GM23338 (cell line): Measurements from ENCODE around the gene SCG3. TPM values are rescaled to one million over a fixed set of nuclear protein-coding genes. Genes with fewer than 3 reads are reported as not detected.

Experiments
- ATAC-seq: fragments of 200-7000 bp; cut with Tn5 transposase; 3 replicates; pipeline ENCODE4 v1.9.1; 2020
- DNase-seq: peaks from one replicate; pipeline ENCODE4 v3.0.0-alpha.2; 2015; ENCODE audit warnings: low spot score
- H2AFZ ChIP-seq: fragments of 200-600 bp; sonication (generic); 2 replicates; pipeline ENCODE4 v1.8.0; 2016; ENCODE audit warnings: antibody characterized with exemption, mild to moderate bottlenecking, moderate library complexity
- H3F3A ChIP-seq: fragments of 200-600 bp; sonication (generic); replicated peaks from 2 replicates; pipeline ENCODE4 v1.8.0; 2017; ENCODE audit warnings: antibody characterized with exemption, mixed run types, low read depth
- H3K27ac ChIP-seq: fragments of 200-600 bp; sonication (generic); 2 replicates; pipeline ENCODE4 v1.6.1; 2016; ENCODE audit warnings: low read depth
- H3K27me3 ChIP-seq: fragments of 200-600 bp; sonication (generic); 2 replicates; pipeline ENCODE4 v1.8.0; 2016; ENCODE audit warnings: mild to moderate bottlenecking, mixed run types, moderate library complexity; ENCODE audit not compliant: insufficient read depth
- H3K36me3 ChIP-seq: fragments of 200-600 bp; sonication (generic); 2 replicates; pipeline ENCODE4 v1.8.0; 2016; ENCODE audit warnings: mild to moderate bottlenecking; ENCODE audit not compliant: insufficient read depth
- H3K4me1 ChIP-seq: fragments of 200-600 bp; sonication (generic); 2 replicates; pipeline ENCODE4 v1.8.0; 2016; ENCODE audit warnings: mild to moderate bottlenecking, moderate library complexity; ENCODE audit not compliant: insufficient read depth
- H3K4me2 ChIP-seq: fragments of 200-600 bp; sonication (generic); 2 replicates; pipeline ENCODE4 v1.7.1; 2017; ENCODE audit warnings: mixed run types
- H3K4me3 ChIP-seq: fragments of 200-600 bp; sonication (generic); 2 replicates; pipeline ENCODE4 v1.6.1; 2016; ENCODE audit warnings: mixed run types
- H3K79me2 ChIP-seq: fragments of 200-600 bp; sonication (generic); replicated peaks from 2 replicates; pipeline ENCODE4 v1.8.0; 2017; ENCODE audit warnings: mild to moderate bottlenecking; ENCODE audit not compliant: insufficient read depth
- H3K9me2 ChIP-seq: fragments of 200-600 bp; sonication (generic); 2 replicates; pipeline ENCODE4 v1.8.0; 2017; ENCODE audit not compliant: insufficient read depth
- H4K20me1 ChIP-seq: fragments of 200-600 bp; sonication (generic); replicated peaks from 2 replicates; pipeline ENCODE4 v1.8.0; 2017; ENCODE audit warnings: mild to moderate bottlenecking; ENCODE audit not compliant: insufficient read depth
- H3K27ac Mint-ChIP-seq: 2 replicates; pipeline ENCODE4 v1.8.0; 2020; ENCODE audit warnings: inconsistent platforms, mild to moderate bottlenecking, moderate library complexity, mixed read lengths
- H3K27me3 Mint-ChIP-seq: 3 replicates; pipeline ENCODE4 v1.8.0; 2022; ENCODE audit warnings: low read depth, mild to moderate bottlenecking, moderate library complexity, mixed read lengths, inconsistent platforms; ENCODE audit not compliant: insufficient read depth, poor library complexity
- H3K36me3 Mint-ChIP-seq: 3 replicates; pipeline ENCODE4 v1.8.0; 2021; ENCODE audit warnings: low read depth, mild to moderate bottlenecking, inconsistent platforms, moderate library complexity, mixed read lengths
- H3K4me1 Mint-ChIP-seq: 3 replicates; pipeline ENCODE4 v1.8.0; 2020; ENCODE audit warnings: mild to moderate bottlenecking, inconsistent platforms, mixed read lengths
- H3K4me3 Mint-ChIP-seq: 3 replicates; pipeline ENCODE4 v1.8.0; 2021; ENCODE audit warnings: moderate library complexity, mild to moderate bottlenecking, inconsistent platforms, mixed read lengths
- H3K9me3 Mint-ChIP-seq: 3 replicates; pipeline ENCODE4 v1.8.0; 2020; ENCODE audit warnings: moderate library complexity, mild to moderate bottlenecking, inconsistent platforms, mixed read lengths
- CREB1 ChIP-seq: fragments of 250-450 bp; sonication (Bioruptor Pico); IDR thresholded peaks from 2 replicates; pipeline ENCODE4 v1.5.0; 2020; ENCODE audit warnings: low read depth, mild to moderate bottlenecking, moderate library complexity
- CTCF ChIP-seq, 2 experiments: fragments of 200-600 bp in 1 of 2; sonication (generic) in 1 of 2; conservative IDR thresholded peaks; 2 replicates each; pipeline versions ENCODE4 v1.5.1 to v1.6.1; 2016 to 2017; ENCODE audit warnings: antibody characterized with exemption in 2 of 2, low read depth in 2 of 2, mild to moderate bottlenecking in 2 of 2, moderate library complexity in 1 of 2
- ETS1 ChIP-seq: IDR thresholded peaks from 2 replicates; pipeline ENCODE4 v1.6.1; 2016; ENCODE audit warnings: antibody characterized with exemption
- EZH2 ChIP-seq: fragments of 200-600 bp; sonication (generic); IDR thresholded peaks from one replicate; pipeline ENCODE4 v1.8.0; 2017; ENCODE audit warnings: antibody characterized with exemption, mild to moderate bottlenecking, low read depth; ENCODE audit not compliant: unreplicated experiment
- EZH2phosphoT487 ChIP-seq: fragments of 200-600 bp; sonication (generic); IDR thresholded peaks from one replicate; pipeline ENCODE4 v1.8.1; 2018; ENCODE audit warnings: antibody characterized with exemption; ENCODE audit not compliant: unreplicated experiment
- JUNB ChIP-seq: IDR thresholded peaks from one replicate; pipeline ENCODE4 v1.6.1; 2016; ENCODE audit warnings: antibody characterized with exemption; ENCODE audit not compliant: unreplicated experiment
- NANOG ChIP-seq: IDR thresholded peaks from 2 replicates; pipeline ENCODE4 v1.6.1; 2016; ENCODE audit warnings: antibody characterized with exemption, borderline replicate concordance
- POLR2AphosphoS5 ChIP-seq: IDR thresholded peaks from 2 replicates; pipeline ENCODE4 v1.6.1; 2016; ENCODE audit warnings: antibody characterized with exemption, low read depth
- REST ChIP-seq: IDR thresholded peaks from one replicate; pipeline ENCODE4 v1.6.1; 2018; ENCODE audit warnings: antibody characterized with exemption; ENCODE audit not compliant: unreplicated experiment
- STAT1 ChIP-seq: IDR thresholded peaks from one replicate; pipeline ENCODE4 v1.6.1; 2016; ENCODE audit warnings: antibody characterized with exemption; ENCODE audit not compliant: unreplicated experiment
- ZNF114 ChIP-seq: fragments of 250-450 bp; sonication (Bioruptor Pico); IDR thresholded peaks from 2 replicates; pipeline ENCODE4 v1.5.0; 2020; ENCODE audit warnings: mild to moderate bottlenecking, moderate library complexity
- ZNF331 ChIP-seq: fragments of 250-450 bp; sonication (Bioruptor Pico); IDR thresholded peaks from 2 replicates; pipeline ENCODE4 v1.5.0; 2020; ENCODE audit warnings: low read depth, mild to moderate bottlenecking, moderate library complexity
- ZNF462 ChIP-seq: fragments of 250-450 bp; sonication (Bioruptor Pico); IDR thresholded peaks from 2 replicates; pipeline ENCODE4 v1.5.0; 2020; ENCODE audit warnings: mild to moderate bottlenecking, moderate library complexity
- long read RNA-seq: library from polyadenylated mRNA; unstranded; transcript quantifications from one replicate; pipeline ENCODE4 v2.0.0, GENCODE V29; 2020; ENCODE audit not compliant: unreplicated experiment
- polyA plus RNA-seq: library from polyadenylated mRNA; unstranded; fragments of >200 nt; fragmentation: Nextera tagmentation; extraction: Ambion mirVana; gene quantifications from 2 replicates; pipeline ENCODE4 v1.2.1, GENCODE V29; 2016
- total RNA-seq: library from RNA; depleted of rRNA; stranded (reverse); fragments of >200 nt; shearing (Covaris generic); gene quantifications from 2 replicates; pipeline ENCODE4 v1.2.3, GENCODE V29; 2014; rRNA removed

SCG3 gene
- 44.2 and 46.2 TPM in 2 replicates for total RNA-seq
- polyA plus RNA-seq: 83.9 and 99.5 TPM in 2 replicates
- long read RNA-seq, transcript SCG3-201 (12 exons, 3,315 nt): major isoform, 32 of 51 reads
- long read RNA-seq, partial matches to known transcripts: 19 of 51 reads
- long read RNA-seq, other reads (novel, unspliced or antisense): 0 of 51 reads

GRCh38 chr15:51681303-51681963 lies at the start of gene SCG3:
Gene SCG3 (plus strand): TSS chr15:51681503. CDS start chr15:51681756, 253 bp downstream.
- H3K36me3 Mint-ChIP-seq: peaks cover 13% of the 10 kb centered on the region
- peak within 1 kb of the TSS; percentile 96 for H3K27ac Mint-ChIP-seq
- H3K9me2 ChIP-seq: no peaks in the 10 kb centered on the region
- peaks cover 11% of the 10 kb centered on the region; the same call in 2 of the 3 replicates for H3K4me1 Mint-ChIP-seq
- peak within 1 kb of the TSS; percentile 89 for H3K4me3 Mint-ChIP-seq
- peaks cover 22% of the 10 kb centered on the region for H3K4me1 ChIP-seq
- H3K27ac ChIP-seq: peak within 1 kb of the TSS; percentile 91
- ATAC-seq (peak; percentile 98), DNase-seq (peak; percentile 100)
- peak within 1 kb of the TSS; percentile 87 for H3K4me2 ChIP-seq
- no peaks in the 10 kb centered on the region for H4K20me1 ChIP-seq
- peak within 1 kb of the TSS; percentile 95 for H2AFZ ChIP-seq
- TF ChIP-seq ZNF462 (CRISPR knock-in tag) (no peak), CREB1 (CRISPR knock-in tag) (peak; percentile 97), POLR2AphosphoS5 (peak; percentile 67), JUNB (no peak), NANOG (no peak), CTCF (conservative IDR thresholded peaks at IDR 0.05; ENCODE audit: low read depth in 2 of 2) (no peak), ZNF331 (no peak), REST (peak; percentile 99), ETS1 (no peak; the same call in 1 of the 2 replicates), ZNF114 (CRISPR knock-in tag) (no peak), EZH2 (no peak), EZH2phosphoT487 (no peak), STAT1 (no peak)
- peaks cover 6% of the 10 kb centered on the region for H3K27me3 Mint-ChIP-seq
- peak within 1 kb of the TSS; percentile 68 for H3K4me3 ChIP-seq
- H3F3A ChIP-seq: no peaks in the 10 kb centered on the region
- no peaks in the 10 kb centered on the region for H3K36me3 ChIP-seq
- H3K9me3 Mint-ChIP-seq: no peaks in the 10 kb centered on the region
- H3K79me2 ChIP-seq: peaks cover 7% of the 10 kb centered on the region; the same call in 1 of the 2 replicates
- no peaks in the 10 kb centered on the region for H3K27me3 ChIP-seq
